ENCODE data around the gene FSHR. TPM values are rescaled to one million over a fixed set of nuclear protein-coding genes. Genes with fewer than 3 reads are reported as not detected.

The FSHR gene
- total RNA-seq, 1 donor from 2014 or later: 0.20 TPM

GRCh38 chr2:48982887-48983435 is 171.4 kb downstream of the FSHR start:
- DNase-seq (no peak), ATAC-seq (no peak)
- intact Hi-C loops (cut with micrococcal nuclease): no loop called here

DNA sequence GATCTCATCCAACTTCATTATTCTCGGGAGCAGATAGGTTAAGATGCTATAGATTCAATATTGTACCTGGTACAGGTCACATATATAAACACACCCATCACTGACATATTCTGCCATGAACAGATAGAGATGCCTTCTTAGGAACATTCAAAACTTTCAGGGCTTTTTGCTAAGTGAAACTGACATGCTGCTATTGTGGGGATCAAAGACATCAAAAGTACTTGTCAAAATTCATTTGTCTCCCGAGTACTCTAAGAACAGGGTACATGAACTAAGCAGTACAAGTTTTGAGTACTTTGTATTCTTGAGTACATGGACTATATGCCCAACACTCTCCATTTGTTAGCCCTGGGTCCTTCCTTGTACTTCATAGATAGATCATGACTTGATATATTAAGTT is 173.5 kb downstream of the FSHR start:
- DNase-seq (no peak), ATAC-seq (no peak)
- intact Hi-C loops (cut with micrococcal nuclease): no loop called here

DNA sequence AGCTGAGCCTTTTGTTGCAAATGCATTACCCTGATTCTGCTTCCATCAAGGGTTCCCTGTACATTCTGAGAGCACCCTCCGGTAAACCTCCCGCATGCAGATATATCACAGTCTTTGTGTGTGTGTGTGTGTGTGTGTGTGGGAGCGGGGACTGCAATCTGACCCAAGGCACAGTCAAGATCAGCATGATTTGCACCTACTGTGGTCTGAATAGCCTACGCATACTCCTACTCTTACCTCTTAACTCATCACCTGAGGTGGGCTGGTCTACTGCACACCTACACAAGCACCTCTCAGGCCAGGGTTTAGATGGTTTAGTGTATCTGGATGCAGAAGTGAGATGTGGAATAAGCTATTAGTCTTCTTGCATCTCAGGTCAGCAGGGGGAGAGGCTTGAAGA is 174.6 kb downstream of the FSHR start:
- ATAC-seq: no peak
- intact Hi-C loops (cut with micrococcal nuclease): no loop called here
- DNase-seq: no peak

GRCh38 chr2:48978131-48978530 is 176.2 kb downstream of the FSHR start:
- no peak for ATAC-seq
- DNase-seq: no peak
- intact Hi-C loops (cut with micrococcal nuclease): no loop called here

GRCh38 chr2:48971801-48972200 is 182.5 kb downstream of the FSHR start:
- no peak for ATAC-seq
- no peak for DNase-seq
- intact Hi-C loops (cut with micrococcal nuclease): no loop called here

DNA sequence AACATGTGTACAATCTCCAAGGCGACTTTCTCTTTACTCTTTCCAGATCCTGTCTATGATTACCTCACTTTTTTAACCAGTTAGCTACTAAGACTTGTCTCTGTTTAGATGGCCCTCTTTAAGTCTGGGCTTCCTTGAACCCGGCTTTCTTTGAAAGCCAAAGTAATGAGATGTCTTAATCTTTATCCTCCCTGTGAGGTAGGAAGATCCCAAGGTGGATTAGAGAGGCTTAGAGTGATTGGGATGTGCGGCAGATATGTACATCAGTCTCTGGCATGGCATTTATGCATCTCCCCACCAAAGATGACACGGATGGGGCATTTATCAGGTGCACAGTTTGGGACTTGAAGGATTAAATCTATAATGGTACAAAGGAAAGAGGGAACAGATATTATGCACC is 186.3 kb downstream of the FSHR start:
- DNase-seq: no peak
- intact Hi-C loops (cut with micrococcal nuclease): no loop called here

DNA sequence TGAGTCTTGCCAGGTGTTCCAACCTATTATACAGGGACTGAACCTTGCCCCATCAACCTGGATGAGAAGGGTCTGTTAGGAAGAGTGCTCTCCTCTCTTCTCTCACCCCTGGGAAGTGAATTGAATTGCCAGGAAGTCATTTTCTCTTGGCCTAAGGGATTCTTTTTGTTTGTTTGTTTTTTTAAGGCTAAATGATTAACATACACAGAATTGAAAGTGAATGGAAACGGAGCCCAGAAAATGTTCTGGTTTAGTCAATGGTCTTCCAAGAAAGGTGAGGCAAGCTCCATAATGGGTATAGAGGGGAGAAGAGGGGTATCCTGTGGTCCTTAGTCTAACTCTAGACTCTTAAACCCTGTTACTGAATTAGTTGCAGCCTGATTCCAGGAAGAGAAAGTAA is 189.1 kb downstream of the FSHR start:
- intact Hi-C loops (cut with micrococcal nuclease): no loop called here
- no peak for ATAC-seq
- no peak for DNase-seq

More for the DNA sequence above, 186.3 kb downstream of the FSHR start:
- ATAC-seq: no peak

- no peak for ATAC-seq
- intact Hi-C loops (cut with micrococcal nuclease): no loop called here
- DNase-seq: no peak
Observed at GRCh38 chr2:48961009-48961408, 193.3 kb downstream of the FSHR start.

- DNase-seq (no peak), ATAC-seq (no peak)
- intact Hi-C loops (cut with micrococcal nuclease): no loop called here
Observed at GRCh38 chr2:48954935-48955334, 199.4 kb downstream of the FSHR start.

- DNase-seq (no peak), ATAC-seq (no peak)
- intact Hi-C loops (cut with micrococcal nuclease): no loop called here
Observed at GRCh38 chr2:48954311-48954710, 200.0 kb downstream of the FSHR start.

GRCh38 chr2:48952614-48953013 is 201.7 kb downstream of the FSHR start:
- no peak for DNase-seq
- intact Hi-C loops (cut with micrococcal nuclease): no loop called here
- no peak for ATAC-seq

DNA sequence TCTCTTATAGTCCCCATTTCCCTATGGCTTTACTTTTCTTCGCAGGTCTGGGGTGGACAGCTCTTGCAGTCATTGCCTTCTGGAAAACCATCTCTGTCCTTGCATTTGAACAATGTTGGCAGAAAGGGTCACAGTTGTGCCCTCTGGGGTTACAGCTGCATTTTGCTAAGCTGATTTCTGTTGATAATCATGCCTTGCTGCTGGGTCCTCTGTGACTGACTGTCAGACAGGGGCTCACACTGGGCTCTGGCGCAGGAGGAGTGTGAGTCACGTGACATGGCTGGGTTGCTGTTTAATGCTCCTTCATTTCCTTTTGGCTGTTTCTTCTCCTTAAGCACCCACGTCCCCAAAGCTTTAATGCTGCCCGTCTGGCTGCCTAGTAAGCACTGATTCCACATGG is 202.2 kb downstream of the FSHR start:
- no peak for ATAC-seq
- intact Hi-C loops (cut with micrococcal nuclease): no loop called here
- no peak for DNase-seq

DNA sequence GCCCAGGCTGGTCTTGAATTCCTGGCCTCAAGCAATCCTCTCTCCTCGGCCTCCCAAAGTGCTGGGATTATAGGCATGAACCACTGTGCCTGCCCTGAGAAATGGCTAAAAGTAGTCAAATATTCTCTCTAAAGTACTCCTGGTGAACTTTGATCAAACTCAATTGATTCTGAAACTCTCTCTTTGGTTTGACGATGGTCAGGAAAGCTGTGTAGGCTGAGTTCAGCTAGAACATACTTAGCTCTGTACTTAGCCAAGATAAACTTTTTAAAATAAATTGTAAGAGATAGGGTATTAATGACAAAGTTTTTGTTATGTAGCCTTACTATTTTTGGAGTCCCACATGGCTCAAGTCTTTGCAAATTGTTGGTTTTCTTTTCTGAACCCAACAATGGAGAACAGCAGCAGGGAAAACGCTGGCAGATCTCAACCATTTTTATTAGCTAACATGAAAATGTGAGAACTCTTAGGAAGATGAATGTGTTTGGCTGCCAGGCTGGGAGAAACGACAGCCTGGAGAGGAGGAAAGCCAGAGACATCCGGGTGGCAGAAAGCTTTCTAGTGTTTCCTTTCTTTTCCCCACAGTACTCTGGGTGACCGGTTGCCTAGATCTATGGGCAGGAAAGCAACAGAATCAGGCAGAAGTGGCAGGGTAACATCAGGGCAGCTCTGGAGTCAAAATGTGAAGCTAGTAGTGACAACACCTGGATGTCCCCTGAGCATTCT is 205.8 kb downstream of the FSHR start:
- no peak for ATAC-seq
- intact Hi-C loops (cut with micrococcal nuclease): no loop called here
- DNase-seq: no peak

DNA sequence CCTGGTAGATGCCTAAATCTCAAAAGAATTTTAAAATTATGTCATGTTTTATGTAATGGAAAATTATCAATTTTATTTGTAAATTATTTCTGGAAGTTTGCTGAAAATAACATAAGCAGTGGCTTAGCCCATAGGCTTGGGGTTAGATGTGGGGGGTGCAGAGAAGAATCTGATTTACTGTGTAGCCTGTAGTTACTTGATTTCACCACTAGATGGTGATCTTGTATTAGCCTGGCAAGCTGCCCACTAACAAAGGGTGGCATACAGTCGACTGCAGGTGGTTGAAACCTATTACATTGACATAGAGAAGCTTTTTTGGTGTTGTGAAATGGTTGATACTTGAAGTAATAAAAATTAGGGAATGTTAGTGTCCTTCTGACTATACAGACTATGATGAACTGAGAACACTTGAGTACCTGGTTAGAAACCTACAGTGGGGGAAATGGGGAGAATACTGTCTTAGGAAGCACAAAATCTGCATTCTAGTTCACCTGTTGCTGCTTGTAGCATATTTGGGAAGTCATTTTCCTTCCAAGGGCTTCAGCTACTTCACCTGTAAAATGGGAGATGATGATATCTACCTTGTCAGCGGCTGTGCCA is 207.8 kb downstream of the FSHR start:
- intact Hi-C loops (cut with micrococcal nuclease): no loop called here
- no peak for DNase-seq
- ATAC-seq: peak; percentile 86

GRCh38 chr2:48944956-48945355 is 209.4 kb downstream of the FSHR start:
- ATAC-seq (no peak), DNase-seq (no peak)
- intact Hi-C loops (cut with micrococcal nuclease): no loop called here

GRCh38 chr2:48943436-48943835 is 210.9 kb downstream of the FSHR start:
- intact Hi-C loops (cut with micrococcal nuclease): no loop called here
- ATAC-seq (peak; percentile 73), DNase-seq (no peak)

- ATAC-seq: no peak
- no peak for DNase-seq
- intact Hi-C loops (cut with micrococcal nuclease): no loop called here
Observed at GRCh38 chr2:48941908-48942307, 212.4 kb downstream of the FSHR start.

- intact Hi-C loops (cut with micrococcal nuclease): no loop called here
- no peak for ATAC-seq
- no peak for DNase-seq
Observed at GRCh38 chr2:48941456-48941855, 212.9 kb downstream of the FSHR start.

GRCh38 chr2:48940606-48941005 is 213.7 kb downstream of the FSHR start:
- intact Hi-C loops (cut with micrococcal nuclease): no loop called here
- DNase-seq (no peak), ATAC-seq (no peak)

GRCh38 chr2:48939232-48939631 is 215.1 kb downstream of the FSHR start:
- peak; percentile 22 for DNase-seq
- ATAC-seq: no peak
- intact Hi-C loops (cut with micrococcal nuclease): no loop called here

DNA sequence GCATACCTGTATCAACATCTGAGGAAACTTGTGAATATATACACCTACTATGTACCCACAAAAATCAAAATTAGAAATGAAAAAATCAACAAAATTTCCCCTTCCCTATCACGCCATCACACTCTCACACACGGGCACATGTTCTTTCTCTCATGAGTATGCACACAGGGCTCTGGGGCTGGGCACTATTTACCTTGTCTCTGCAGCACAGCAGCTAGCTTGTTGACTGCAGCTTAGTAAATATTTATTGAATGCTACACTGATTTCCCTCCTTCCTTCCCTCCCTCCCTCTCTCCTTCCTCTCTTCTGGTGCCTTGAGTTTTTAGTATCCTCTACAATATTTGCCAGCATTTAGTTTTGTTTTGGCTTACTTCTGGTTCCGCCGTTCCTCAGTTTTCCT is 216.1 kb downstream of the FSHR start:
- intact Hi-C loops (cut with micrococcal nuclease): no loop called here
- DNase-seq (no peak), ATAC-seq (no peak)

All from left ventricle myocardium superior (tissue), 1 donor.